GM18951 (cell line): Measurements from ENCODE around the gene ARSI.

Experiments used
- POLR2A ChIP-seq: IDR thresholded peaks from 4 replicates; pipeline ENCODE4 v1.6.1; 2011; ENCODE audit warnings: mild to moderate bottlenecking; ENCODE audit not compliant: insufficient read length, insufficient read depth; ENCODE audit errors: extremely low read depth
- in situ Hi-C: fragments of 300-500 bp; cut with MboI; formaldehyde crosslinking; loops from one replicate; pipeline ENCODE4 v1.12.0; 2022; ENCODE audit warnings: low sequenced_read_pairs, mixed read lengths, inconsistent platforms; ENCODE audit not compliant: unreplicated experiment

ARSI gene

GRCh38 chr5:150298701-150299451 lies 3.8 kb downstream of the ARSI start:
- in situ Hi-C loops: no loop called here
- no peak for TF ChIP-seq POLR2A

GRCh38 chr5:150297934-150298595 lies 4.6 kb downstream of the ARSI start:
- in situ Hi-C loops: no loop called here
- no peak for TF ChIP-seq POLR2A

- TF ChIP-seq POLR2A: no peak
- in situ Hi-C loops: no loop called here
Observed at GRCh38 chr5:150297236-150297890, 5.3 kb downstream of the ARSI start.

- in situ Hi-C loops: no loop called here
- TF ChIP-seq POLR2A: no peak
Observed at GRCh38 chr5:150296496-150296895, 6.2 kb downstream of the ARSI start.

- in situ Hi-C loops: no loop called here
- TF ChIP-seq POLR2A: no peak
Observed at GRCh38 chr5:150295741-150296486, 6.8 kb downstream of the ARSI start.

GRCh38 chr5:150295172-150295634 lies 7.5 kb downstream of the ARSI start:
- in situ Hi-C loops: no loop called here
- no peak for TF ChIP-seq POLR2A

GRCh38 chr5:150294551-150295071 lies 8.1 kb downstream of the ARSI start:
- in situ Hi-C loops: no loop called here
- no peak for TF ChIP-seq POLR2A

- TF ChIP-seq POLR2A: no peak
Observed at GRCh38 chr5:150293091-150293941, 9.4 kb downstream of the ARSI start.

GRCh38 chr5:150291388-150292385 lies 11.0 kb downstream of the ARSI start:
- in situ Hi-C loops: no loop called here
- no peak for TF ChIP-seq POLR2A

More at GRCh38 chr5:150293091-150293941, 9.4 kb downstream of the ARSI start:
- in situ Hi-C loops: no loop called here

GRCh38 chr5:150289551-150290390 lies 12.9 kb downstream of the ARSI start, which contains the start of gene CAMK2A:
Gene CAMK2A (minus strand): TSS chr5:150289773. CDS start chr5:150289625, 148 bp downstream.
- in situ Hi-C loops: no loop called here
- TF ChIP-seq POLR2A: no peak

- in situ Hi-C loops: no loop called here
- TF ChIP-seq POLR2A: no peak
Observed at GRCh38 chr5:150288791-150289190, 13.9 kb downstream of the ARSI start.
